Caki2 (cell line): ENCODE measurements around the gene DEFB121. TPM values are rescaled to one million over a fixed set of nuclear protein-coding genes. Genes with fewer than 3 reads are reported as not detected.
"Not testable (repeated sequence)": the region's sequence is repeated elsewhere in the genome, so short reads cannot be mapped to it uniquely, and the experiment has no call there.

Experiments used
- DNase-seq: peaks from one replicate; pipeline ENCODE4 v3.0.0-alpha.2; 2015; ENCODE audit warnings: low read depth
- in situ Hi-C: cut with HindIII; loops from 2 replicates; pipeline ENCODE4 v1.10.0; 2016; ENCODE audit warnings: low sequenced_read_pairs, low pct_unique_long_range_greater_than_20kb, mixed read lengths
- total RNA-seq: library from RNA; depleted of rRNA; stranded (reverse); fragments of >200 nt; shearing (Covaris generic); gene quantifications from 2 replicates; pipeline ENCODE4 v1.2.3, GENCODE V29; 2014; ENCODE audit warnings: low replicate concordance; rRNA removed

The DEFB121 gene, protein sequence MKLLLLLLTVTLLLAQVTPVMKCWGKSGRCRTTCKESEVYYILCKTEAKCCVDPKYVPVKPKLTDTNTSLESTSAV
- not detected in 2 replicates for total RNA-seq

DNA sequence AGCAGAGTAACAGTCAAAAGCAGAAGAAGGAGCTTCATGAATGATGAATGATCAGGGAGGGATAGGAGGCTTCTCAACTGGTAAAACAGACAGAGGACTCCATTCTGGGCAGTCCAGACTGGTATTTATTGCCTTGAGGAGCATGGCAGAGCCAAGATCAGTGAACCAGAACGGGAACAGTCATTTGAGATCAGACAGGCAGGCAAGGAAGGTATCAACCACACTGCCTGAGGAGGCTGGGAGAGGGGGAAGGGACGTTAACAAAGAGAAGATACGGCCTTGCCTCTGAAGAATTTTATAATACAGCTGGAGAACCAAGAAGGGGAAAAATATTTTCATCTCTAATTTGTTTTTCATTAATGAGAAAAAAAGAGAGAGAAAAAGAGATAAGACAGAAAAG lies at the start of gene DEFB121:
Gene DEFB121 (minus strand): TSS at position 101 of the 400 bp plus-strand sequence. CDS start 63 bp downstream, at position 38.
- peak; percentile 18 for DNase-seq
- in situ Hi-C loops = no loop called here

DNA sequence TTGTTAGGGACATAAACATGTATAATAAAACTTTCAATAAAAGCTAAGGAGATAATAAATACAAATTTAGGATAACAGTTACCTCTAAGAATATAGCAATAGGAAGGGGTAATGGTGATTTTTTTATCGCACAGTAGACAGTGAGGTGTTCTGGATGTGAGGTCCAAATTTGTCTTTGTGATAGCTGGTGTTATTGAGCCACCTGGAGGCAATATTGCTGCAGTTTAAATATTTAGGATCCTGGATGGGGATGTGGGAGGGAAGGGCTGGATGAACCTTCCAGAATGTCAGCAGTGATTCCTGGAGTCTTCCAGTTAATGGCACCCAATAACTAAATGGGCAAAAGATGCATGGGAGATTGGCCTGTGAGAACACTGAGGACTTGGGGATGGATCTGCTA lies 48.3 kb upstream of the DEFB121 start:
- DNase-seq = no peak
- in situ Hi-C loops = no loop called here

DNA sequence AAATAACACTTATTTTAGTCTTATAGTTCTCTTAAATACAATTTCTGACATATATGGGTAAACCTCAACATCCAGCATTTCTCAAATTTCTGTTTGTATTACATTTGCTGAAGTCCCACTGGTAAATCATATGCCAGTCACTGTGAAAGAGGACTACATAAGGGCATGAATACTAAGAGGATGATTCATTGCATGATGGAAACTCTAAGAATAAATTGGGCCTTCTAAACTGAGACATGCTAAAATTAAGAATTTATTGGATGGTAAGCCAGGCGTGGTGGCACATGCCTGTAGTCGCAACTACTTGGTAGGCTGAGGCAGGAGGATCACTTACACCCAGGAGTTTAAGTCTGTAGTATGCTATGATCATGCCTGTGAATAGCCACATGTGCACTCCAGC lies 46.6 kb upstream of the DEFB121 start:
- in situ Hi-C loops = no loop called here
- DNase-seq = no peak

DNA sequence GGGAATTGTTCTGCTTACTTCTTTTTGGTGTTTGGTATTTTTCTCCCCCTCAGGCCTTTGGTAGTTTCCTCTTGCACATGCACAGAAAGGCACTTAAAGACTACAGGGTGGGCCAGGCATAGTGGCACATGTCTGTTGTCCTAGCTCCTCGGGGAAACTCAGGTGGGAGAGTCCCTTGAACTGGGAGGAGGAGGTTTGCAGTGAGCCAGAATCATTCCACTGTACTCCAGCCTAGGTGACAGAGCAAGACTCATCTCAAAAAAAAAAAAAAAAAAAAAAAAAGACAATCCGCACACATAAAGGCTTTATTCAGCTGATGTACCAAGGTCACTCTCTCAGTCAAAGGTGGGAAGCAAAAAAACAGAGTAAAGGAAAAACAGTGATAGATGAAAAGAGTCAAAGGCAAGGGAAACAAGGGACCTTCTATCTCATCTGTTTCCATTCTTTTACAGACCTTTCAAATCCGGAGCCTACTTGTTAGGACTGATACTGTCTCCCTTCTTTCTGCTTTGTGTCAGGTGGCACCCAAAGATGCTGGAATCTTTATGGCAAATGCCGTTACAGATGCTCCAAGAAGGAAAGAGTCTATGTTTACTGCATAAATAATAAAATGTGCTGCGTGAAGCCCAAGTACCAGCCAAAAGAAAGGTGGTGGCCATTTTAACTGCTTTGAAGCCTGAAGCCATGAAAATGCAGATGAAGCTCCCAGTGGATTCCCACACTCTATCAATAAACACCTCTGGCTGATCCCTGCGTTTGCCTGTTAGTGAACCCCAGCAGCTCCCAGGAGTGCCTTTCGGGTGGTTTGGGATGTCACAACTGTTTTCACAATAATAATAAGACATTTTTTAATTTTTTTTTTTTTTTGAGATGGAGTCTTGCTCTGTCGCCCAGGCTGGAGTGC lies 43.7 kb upstream of the DEFB121 start:
- in situ Hi-C loops = no loop called here
- no peak for DNase-seq

DNA sequence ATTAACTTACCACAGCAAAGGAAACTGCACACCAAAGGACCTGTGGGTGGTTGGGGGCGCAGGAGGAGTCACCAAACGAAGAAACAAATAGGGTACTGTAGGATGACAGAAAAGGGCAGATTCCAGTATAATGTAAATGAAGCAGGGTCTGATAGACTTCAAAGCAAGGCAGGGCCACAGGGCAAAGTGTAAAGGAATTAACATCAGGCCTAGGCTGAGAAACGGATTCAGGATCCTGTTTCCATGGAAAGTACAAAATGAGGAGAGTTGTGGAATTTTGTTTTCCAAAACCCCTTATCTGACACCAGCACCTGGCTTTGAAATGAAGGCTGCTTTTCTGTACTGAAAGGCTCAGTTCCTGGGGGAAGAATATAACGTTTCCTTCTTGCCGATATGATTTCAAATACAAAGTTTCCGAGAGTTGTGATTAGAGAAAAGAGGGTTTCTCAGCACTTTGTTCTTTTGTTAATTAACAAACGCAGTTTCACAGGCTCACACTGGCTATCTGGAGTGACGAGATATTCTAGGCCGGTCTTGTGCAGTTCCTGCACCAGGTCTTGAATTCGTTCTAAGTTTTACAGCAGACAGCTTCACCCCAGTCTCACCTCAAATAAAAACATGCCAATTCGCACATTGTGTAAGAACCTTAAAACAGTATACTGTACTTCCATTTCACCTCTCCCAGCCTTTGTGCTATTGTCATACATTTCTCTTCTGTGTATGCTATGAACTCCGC lies 40.2 kb upstream of the DEFB121 start:
- in situ Hi-C loops = no loop called here
- no peak for DNase-seq

DNA sequence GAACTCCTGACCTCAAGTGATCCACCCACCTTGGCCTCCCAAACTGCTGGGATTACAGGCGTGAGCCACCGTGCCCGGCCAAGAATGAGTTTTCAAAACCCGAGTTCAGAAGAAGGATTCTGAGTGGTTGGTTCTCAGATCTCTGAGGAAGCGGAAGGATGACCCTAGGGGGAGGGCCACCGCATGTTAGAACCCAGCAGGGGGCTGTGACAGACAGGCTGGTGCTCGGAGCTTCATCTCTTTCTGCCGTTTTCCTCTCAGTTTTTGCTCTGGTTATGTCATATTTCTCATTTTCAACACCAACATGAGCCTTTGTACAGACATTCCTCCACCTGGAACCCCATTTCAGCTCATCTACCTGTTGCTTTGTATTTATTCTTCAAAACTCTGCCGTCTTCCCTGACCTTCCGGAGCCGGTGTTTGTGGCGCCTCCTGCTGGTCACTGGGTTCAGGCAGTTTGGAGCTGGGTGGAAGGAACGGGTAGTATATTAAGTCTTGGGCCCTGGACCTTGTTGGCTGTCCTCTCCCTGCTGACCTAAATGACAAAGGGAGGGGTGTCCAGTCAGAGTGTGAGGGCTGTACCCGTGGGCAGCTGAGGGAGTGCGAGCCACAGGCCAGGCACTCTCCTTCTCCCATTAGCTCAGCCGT lies 34.1 kb upstream of the DEFB121 start, which contains the start of gene DEFB123:
Gene DEFB123 (plus strand): TSS at position 621 of the 648 bp plus-strand sequence. CDS start 67 bp downstream, outside the sequence.
- in situ Hi-C loops = no loop called here
- DNase-seq = no peak

DNA sequence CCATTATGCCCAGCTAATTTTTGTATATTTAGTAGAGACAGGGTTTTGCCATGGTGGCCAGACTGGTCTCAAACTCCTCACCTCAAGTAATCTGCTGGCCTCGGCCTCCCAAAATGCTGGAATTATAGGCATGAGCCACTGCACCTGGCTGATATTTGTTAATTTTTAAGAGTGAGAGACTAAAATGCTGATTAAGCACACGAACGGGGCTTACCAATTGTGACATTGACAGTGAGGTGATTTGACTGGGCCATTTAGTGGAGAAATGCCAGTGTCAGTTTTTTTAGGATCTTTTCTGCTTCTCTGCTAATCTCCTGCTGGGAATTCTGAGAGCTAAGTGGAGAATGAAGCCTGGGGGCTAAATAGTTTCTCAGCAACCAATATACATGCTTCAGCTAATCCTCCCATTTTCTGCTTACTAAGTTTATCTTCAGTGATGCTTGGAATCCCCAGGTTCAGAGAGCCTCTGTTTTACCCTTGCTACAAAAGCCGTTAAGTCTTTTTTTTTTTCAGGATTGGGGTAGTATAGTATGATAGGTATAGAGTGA lies 24.6 kb upstream of the DEFB121 start:
- DNase-seq = no peak
- in situ Hi-C loops = no loop called here

DNA sequence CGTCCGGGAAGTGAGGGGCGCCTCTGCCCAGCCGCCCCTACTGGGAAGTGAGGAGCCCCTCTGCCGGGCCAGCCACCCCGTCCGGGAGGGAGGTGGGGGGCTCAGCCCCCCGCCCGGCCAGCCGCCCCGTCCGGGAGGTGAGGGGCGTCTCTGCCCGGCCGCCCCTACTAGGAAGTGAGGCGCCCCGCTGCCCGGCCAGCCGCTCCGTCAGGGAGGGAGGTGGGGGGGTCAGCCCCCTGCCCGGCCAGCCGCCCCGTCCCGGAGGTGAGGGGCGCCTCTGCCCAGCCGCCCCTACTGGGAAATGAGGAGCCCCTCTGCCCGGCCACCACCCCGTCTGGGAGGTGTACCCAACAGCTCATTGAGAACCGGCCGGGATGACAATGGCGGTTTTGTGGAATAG lies 21.6 kb upstream of the DEFB121 start:
- in situ Hi-C loops, DNase-seq: not testable (repeated sequence)

DNA sequence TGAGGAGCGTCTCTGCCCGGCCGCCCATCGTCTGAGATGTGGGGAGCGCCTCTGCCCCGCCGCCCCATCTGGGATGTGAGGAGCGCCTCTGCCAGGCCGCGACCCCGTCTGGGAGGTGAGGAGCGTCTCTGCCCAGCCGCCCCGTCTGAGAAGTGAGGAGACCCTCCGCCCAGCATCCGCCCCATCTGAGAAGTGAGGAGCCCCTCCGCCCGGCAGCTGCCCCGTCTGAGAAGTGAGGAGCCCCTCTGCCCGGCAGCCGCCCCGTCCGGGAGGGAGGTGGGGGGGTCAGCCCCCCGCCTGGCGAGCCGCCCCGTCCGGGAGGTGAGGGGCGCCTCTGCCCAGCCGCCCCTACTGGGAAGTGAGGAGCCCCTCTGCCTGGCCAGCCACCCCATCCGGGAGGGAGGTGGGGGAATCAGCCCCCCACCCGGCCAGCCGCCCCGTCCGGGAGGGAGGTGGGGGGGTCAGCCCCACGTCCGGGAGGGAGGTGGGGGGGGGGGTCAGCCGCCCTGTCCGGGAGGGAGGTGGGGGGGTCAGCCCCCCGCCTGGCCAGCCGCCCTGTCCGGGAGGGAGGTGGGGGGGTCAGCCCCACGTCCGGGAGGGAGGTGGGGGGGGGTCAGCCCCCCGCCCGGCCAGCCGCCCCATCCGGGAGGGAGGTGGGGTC lies 21.0 kb upstream of the DEFB121 start:
- DNase-seq, in situ Hi-C loops: not testable (repeated sequence)

DNA sequence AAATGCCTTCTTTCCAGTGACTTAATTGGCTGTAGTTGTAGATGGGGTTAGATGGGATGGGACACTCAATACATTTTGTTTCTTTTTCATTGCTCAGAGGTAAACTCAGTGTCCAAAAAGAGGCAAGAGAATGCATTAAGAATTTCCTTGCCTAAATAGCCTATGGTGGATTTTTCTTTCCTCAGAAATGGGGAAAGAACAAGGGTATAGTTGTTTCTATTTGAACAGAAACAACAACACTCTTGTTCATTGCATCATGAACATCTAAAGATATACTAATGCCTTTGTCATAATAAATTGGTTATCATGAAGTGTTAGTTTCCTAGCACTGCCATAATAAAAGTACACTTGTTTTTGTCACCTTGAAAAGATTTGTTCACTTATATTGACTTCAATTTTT lies 19.8 kb upstream of the DEFB121 start:
- in situ Hi-C loops = no loop called here
- no peak for DNase-seq

DNA sequence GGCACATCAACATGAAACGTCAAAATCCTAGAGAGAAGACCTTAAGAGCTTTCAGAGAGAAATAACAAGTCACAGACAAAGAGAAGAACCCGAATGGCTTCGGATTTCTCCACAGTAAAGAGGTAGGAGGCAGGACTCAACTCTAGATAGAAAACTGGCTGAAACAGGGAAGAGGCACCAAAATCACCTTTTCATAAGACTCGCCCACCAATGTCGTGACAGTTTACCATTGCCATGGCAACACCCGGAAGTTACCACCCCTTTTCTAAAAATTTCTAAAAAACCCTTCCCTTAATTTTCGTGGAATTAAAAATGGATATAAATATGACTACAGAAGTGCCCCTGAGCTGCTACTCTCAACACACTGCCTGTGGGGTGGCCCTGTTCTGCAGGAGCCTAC lies 12.3 kb upstream of the DEFB121 start:
- in situ Hi-C loops = no loop called here
- no peak for DNase-seq

DNA sequence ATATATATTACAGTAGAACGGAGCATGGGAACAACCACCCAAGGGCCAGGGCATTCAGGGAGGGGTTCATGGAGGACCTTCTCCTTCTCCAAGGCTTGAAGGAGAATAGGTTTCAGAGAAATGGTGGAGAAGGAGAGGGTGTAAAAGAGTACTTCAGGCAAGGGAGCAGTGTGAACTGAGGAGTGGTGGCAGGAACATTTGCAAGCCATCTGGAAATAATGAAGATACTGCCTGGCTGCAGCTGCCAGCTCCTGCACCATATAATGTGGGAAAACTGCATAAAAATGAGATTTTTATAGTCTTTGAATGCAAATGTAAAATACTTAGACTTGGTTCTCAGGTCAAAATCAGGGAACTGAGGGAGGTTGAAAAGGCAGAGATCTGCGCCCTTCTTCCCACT lies 9.6 kb upstream of the DEFB121 start:
- in situ Hi-C loops = no loop called here
- DNase-seq = no peak

DNA sequence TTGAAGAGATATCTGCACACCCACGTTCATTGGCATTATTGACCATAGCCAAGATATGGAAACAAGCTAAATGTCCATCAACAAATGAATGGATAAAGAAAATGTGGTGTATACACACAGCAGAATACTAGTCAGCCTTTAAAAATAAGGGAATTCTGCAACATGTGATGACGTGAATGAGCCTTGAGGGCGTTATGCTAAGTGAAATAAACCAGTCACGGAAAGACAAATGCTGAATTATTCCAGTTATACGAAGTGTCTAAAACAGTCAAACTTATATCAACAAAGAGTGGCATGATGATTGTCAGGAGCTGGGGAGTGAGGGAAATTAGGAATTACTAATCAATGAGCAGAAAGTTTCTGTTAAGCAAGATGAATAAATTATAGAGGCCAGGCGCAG lies 8.4 kb upstream of the DEFB121 start:
- DNase-seq = no peak
- in situ Hi-C loops = no loop called here

DNA sequence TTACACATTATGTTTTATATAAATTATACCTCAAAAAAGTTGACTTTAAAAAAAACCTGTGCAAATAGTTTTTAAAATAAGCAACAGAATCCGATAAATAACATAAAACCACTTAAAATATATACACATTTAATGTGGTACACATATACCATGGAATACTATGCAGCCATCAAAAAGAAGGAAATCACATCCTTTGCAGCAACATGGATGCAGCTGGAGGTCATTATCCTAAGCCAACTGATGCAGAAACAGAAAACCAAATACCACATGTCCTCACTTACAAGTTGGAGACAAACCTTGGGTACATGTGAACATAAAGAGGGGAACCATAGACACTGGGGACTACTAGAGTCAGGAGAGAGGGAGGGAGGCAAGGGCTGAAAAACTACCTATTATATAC lies 4.0 kb upstream of the DEFB121 start:
- in situ Hi-C loops = no loop called here
- no peak for DNase-seq

DNA sequence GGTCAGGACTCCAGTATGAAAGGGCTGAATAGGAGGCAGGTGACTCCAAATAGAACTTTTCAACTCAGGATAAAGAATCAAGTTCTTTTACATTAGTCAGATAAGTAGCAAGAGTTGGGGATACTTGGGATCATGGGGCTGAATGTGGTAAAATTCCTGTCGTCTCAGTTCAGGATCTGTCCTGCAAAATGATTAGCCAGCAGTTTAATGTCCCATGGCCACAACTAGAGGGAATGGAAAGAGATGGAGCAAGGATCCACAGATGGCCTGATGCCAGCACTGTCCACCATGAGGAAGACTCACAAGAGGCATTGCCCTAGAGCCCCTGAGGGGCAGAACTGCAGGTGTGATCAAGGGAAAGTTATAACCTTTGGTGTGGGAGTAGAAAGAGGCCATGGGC lies 2.1 kb downstream of the DEFB121 start:
- in situ Hi-C loops = no loop called here
- DNase-seq = no peak

DNA sequence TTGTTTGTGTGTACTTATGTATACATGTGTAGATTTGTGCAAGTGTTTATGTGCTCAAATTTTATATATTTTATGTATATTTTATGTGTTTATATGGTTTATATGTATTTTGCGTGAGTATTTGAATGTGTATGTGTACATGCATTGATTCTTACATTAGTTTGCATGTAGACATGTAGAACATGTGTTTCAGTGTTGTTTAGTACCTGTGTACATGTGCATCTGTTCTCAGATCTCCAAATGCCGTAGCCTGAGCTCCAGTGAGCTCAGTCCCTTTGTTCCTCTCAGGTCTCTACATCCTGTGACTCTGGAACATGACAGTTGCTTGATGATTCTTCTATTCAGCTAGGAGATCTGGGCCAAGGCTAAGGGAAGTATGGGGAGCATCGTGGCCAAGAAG lies 11.1 kb downstream of the DEFB121 start:
- in situ Hi-C loops = no loop called here
- DNase-seq = no peak

DNA sequence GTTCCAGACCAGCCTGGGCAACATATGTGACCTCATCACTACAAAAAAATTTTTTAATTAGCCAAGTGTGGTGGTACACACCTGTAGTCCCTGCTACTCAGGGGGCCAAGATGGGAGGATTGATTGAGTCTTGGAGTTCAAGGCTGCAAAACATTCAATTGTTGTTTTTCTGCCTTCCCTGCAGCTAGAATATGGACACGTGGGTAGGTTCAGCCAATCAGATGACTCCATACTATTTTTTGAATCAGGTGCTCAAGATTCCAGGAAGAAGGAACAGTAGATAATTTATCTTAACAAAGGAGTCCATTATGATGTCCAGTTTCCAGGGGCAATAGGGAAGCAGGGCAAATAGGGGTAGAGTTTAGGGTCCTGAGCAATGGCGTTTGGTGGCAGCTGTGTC lies 13.2 kb downstream of the DEFB121 start:
- in situ Hi-C loops = no loop called here
- DNase-seq = no peak

DNA sequence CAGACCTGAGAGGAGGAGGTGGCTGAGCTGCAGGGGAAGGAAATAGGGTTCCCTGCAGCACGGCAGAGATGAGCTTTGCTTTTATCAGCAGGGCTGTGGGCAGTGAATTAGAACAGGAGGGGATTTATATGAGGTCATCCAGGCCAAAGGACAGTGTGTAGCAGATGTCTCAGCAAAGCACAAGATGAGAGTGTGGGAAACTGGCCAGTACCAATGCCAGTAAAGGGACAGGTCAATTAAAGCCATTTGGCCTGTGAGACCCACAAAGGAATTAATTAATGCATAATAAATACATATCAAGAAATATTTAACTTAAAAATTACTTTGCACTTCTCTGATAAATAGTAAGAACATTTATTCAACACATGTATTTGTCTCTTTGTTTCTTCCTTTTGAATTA lies 15.5 kb downstream of the DEFB121 start, which contains the start of gene DEFB119:
Gene DEFB119 (minus strand): TSS at position 101 of the 400 bp plus-strand sequence. CDS start 107 bp downstream, outside the sequence.
- DNase-seq = no peak
- in situ Hi-C loops = no loop called here
